PC-3 (cell line): ENCODE measurements around the gene ATP5F1A. TPM values are rescaled to one million over a fixed set of nuclear protein-coding genes. Genes with fewer than 3 reads are reported as not detected.

Experiments used
- ATAC-seq: fragments of 200-7000 bp; cut with Tn5 transposase; 2 replicates; pipeline ENCODE4 v1.9.1; 2020; ENCODE audit warnings: mild to moderate bottlenecking, moderate library complexity
- BruUV-seq: library from RNA; stranded (reverse); fragments of 400-500 nt; replicated peaks from 2 replicates; lab custom pipeline; 2021; lab: Mats Ljungman, UMichigan
- CTCF ChIA-PET: fragments of 300-600 bp; sonication (Branson Sonifier 250); formaldehyde crosslinking; loops from one replicate; lab custom pipeline; 2022; ENCODE audit warnings: antibody characterized with exemption; lab: Charles Lee
- POLR2A ChIA-PET: fragments of 300-600 bp; sonication (Branson Sonifier 250); formaldehyde crosslinking; loops from one replicate; lab custom pipeline; 2022; ENCODE audit warnings: antibody characterized with exemption; ENCODE audit not compliant: unreplicated experiment; lab: Charles Lee
- DNase-seq: peaks from one replicate; pipeline ENCODE4 v3.0.0-alpha.2; 2015
- H2AFZ ChIP-seq: fragments of 300-600 bp; sonication (generic); 2 replicates; pipeline ENCODE4 v1.6.0; 2016; ENCODE audit warnings: antibody characterized with exemption, low read length
- H3F3A ChIP-seq: fragments of 300-600 bp; sonication (generic); one replicate; pipeline ENCODE4 v1.6.0; 2017; ENCODE audit warnings: antibody characterized with exemption, low read length, control low read depth, mild to moderate bottlenecking; ENCODE audit not compliant: unreplicated experiment
- H3K27ac ChIP-seq: fragments of 300-600 bp; sonication (generic); 2 replicates; pipeline ENCODE4 v1.5.1; 2016; ENCODE audit warnings: mild to moderate bottlenecking, low read length
- H3K27me3 ChIP-seq: fragments of 300-600 bp; sonication (generic); 2 replicates; pipeline ENCODE4 v1.6.1; 2016; ENCODE audit warnings: low read length, mixed read lengths
- H3K36me3 ChIP-seq: fragments of 300-600 bp; sonication (generic); 2 replicates; pipeline ENCODE4 v1.6.1; 2016; ENCODE audit warnings: low read depth, mixed run types, low read length, mixed read lengths
- H3K4me1 ChIP-seq: fragments of 300-600 bp; sonication (generic); 2 replicates; pipeline ENCODE4 v1.5.1; 2016; ENCODE audit warnings: low read length; ENCODE audit not compliant: insufficient read depth
- H3K4me2 ChIP-seq: fragments of 300-600 bp; sonication (generic); 2 replicates; pipeline ENCODE4 v1.6.0; 2016; ENCODE audit warnings: low read length
- H3K4me3 ChIP-seq: fragments of 300-600 bp; sonication (generic); 2 replicates; pipeline ENCODE4 v1.5.1; 2016; ENCODE audit warnings: mild to moderate bottlenecking, low read length, mixed read lengths
- H3K79me2 ChIP-seq: fragments of 300-600 bp; sonication (generic); 2 replicates; pipeline ENCODE4 v1.6.1; 2017; ENCODE audit warnings: low read length, mixed read lengths
- H3K9ac ChIP-seq: fragments of 300-600 bp; sonication (generic); 2 replicates; pipeline ENCODE4 v1.6.0; 2016; ENCODE audit warnings: mild to moderate bottlenecking, low read length
- H3K9me2 ChIP-seq: fragments of 300-600 bp; sonication (generic); replicated peaks from 2 replicates; pipeline ENCODE4 v1.6.1; 2016; ENCODE audit warnings: mixed run types, low read length, mixed read lengths
- H3K9me3 ChIP-seq: fragments of 300-600 bp; sonication (generic); 2 replicates; pipeline ENCODE4 v1.6.1; 2016; ENCODE audit warnings: low read length, mixed read lengths
- H4K20me1 ChIP-seq: fragments of 300-600 bp; sonication (generic); 2 replicates; pipeline ENCODE4 v1.6.1; 2016; ENCODE audit warnings: low read length, mixed read lengths
- CTCF ChIP-seq: fragments of 300-600 bp; sonication (generic); conservative IDR thresholded peaks from 2 replicates; pipeline ENCODE4 v1.5.1; 2017; ENCODE audit warnings: antibody characterized with exemption, low read depth, mild to moderate bottlenecking, low read length
- EZH2 ChIP-seq: fragments of 300-600 bp; sonication (generic); IDR thresholded peaks from one replicate; pipeline ENCODE4 v1.6.1; 2017; ENCODE audit warnings: antibody characterized with exemption, mild to moderate bottlenecking, low read length; ENCODE audit not compliant: unreplicated experiment
- EZH2phosphoT487 ChIP-seq: fragments of 300-600 bp; sonication (generic); IDR thresholded peaks from 2 replicates; pipeline ENCODE4 v1.6.1; 2018; ENCODE audit warnings: mild to moderate bottlenecking, antibody characterized with exemption, low read length, borderline replicate concordance
- intact Hi-C: fragments of 100-400 bp; cut with micrococcal nuclease; formaldehyde crosslinking; loops from 2 replicates; pipeline ENCODE4 v1.9.0; 2023
- total RNA-seq: library from RNA; depleted of rRNA; stranded (reverse); fragments of >200 nt; gene quantifications from 2 replicates; pipeline ENCODE4 v1.2.3, GENCODE V29; 2014

Gene ATP5F1A
- total RNA-seq, 1 experiment from 2014 or later: 243 TPM

- CTCF ChIA-PET: no interaction called here
- peaks cover 8% of the 10 kb centered on the region; the same call in 1 of the 2 replicates for H3K4me1 ChIP-seq
- H3K9me3 ChIP-seq: no peaks in the 10 kb centered on the region
- ATAC-seq (no peak), DNase-seq (no peak)
- H4K20me1 ChIP-seq: no peaks in the 10 kb centered on the region
- H2AFZ ChIP-seq: no peak overlapping the region
- no peak overlapping the region for H3K27ac ChIP-seq
- H3K9me2 ChIP-seq: no peaks in the 10 kb centered on the region
- BruUV-seq: no TSS peak
- no peaks in the 10 kb centered on the region for H3K36me3 ChIP-seq
- TF ChIP-seq EZH2: no peak
- no peaks in the 10 kb centered on the region for H3K79me2 ChIP-seq
- H3K4me3 ChIP-seq: no peak overlapping the region
- H3F3A ChIP-seq: no peaks in the 10 kb centered on the region
- POLR2A ChIA-PET: no interaction called here
- no peak overlapping the region for H3K9ac ChIP-seq
- H3K4me2 ChIP-seq: no peak overlapping the region
- no peaks in the 10 kb centered on the region for H3K27me3 ChIP-seq
- intact Hi-C loops: no loop called here
Measured at GRCh38 chr18:46040033-46040746, 57.9 kb downstream of the ATP5F1A start.

GRCh38 chr18:46037512-46038305, 60.4 kb downstream of the ATP5F1A start:
- Histone ChIP-seq H4K20me1 (no peaks in the 10 kb centered on the region), H3K79me2 (no peaks in the 10 kb centered on the region), H2AFZ (no peak overlapping the region), H3K27ac (no peak overlapping the region), H3K4me2 (no peak overlapping the region), H3K9me2 (no peaks in the 10 kb centered on the region), H3K36me3 (no peaks in the 10 kb centered on the region), H3K4me1 (peaks cover 8% of the 10 kb centered on the region; the same call in 1 of the 2 replicates), H3F3A (no peaks in the 10 kb centered on the region), H3K9me3 (no peaks in the 10 kb centered on the region), H3K27me3 (no peaks in the 10 kb centered on the region), H3K9ac (no peak overlapping the region), H3K4me3 (no peak overlapping the region)
- no peak for TF ChIP-seq CTCF
- no peak for TF ChIP-seq EZH2
- TF ChIP-seq EZH2phosphoT487: no peak
- ATAC-seq: no peak
- ChIA-PET POLR2A (no interaction called here), CTCF (no interaction called here)
- no TSS peak for BruUV-seq
- intact Hi-C loops: no loop called here
- no peak for DNase-seq

- ChIA-PET POLR2A (interaction anchor here (0.6 kb wide), 1 partner anchor 23 kb away, joined by 3 read pairs; no protein-coding TSS in a partner anchor), CTCF (no interaction called here)
- no peaks in the 10 kb centered on the region for H4K20me1 ChIP-seq
- H3K27ac ChIP-seq: no peak overlapping the region
- no peak overlapping the region for H3K4me3 ChIP-seq
- TF ChIP-seq CTCF (no peak), EZH2 (no peak), EZH2phosphoT487 (no peak)
- no peak overlapping the region for H3K9ac ChIP-seq
- intact Hi-C loops: no loop called here
- H3K27me3 ChIP-seq: no peaks in the 10 kb centered on the region
- no peaks in the 10 kb centered on the region for H3K36me3 ChIP-seq
- no peak overlapping the region for H2AFZ ChIP-seq
- H3K4me1 ChIP-seq: no peaks in the 10 kb centered on the region
- no peaks in the 10 kb centered on the region for H3F3A ChIP-seq
- DNase-seq (no peak), ATAC-seq (no peak)
- H3K9me3 ChIP-seq: no peaks in the 10 kb centered on the region
- H3K4me2 ChIP-seq: no peak overlapping the region
- H3K79me2 ChIP-seq: no peaks in the 10 kb centered on the region
- H3K9me2 ChIP-seq: no peaks in the 10 kb centered on the region
- BruUV-seq: no TSS peak
Measured at GRCh38 chr18:46035696-46036680, 62.1 kb downstream of the ATP5F1A start.
